NCI-H1694 (cell line): ENCODE results near the gene FAM81A.
"Not testable (repeated sequence)": the region's sequence is repeated elsewhere in the genome, so short reads cannot be mapped to it uniquely, and the experiment has no call there.

Source experiments
- DNase-seq: peaks from one replicate; lab custom pipeline; 2025; lab: John Stamatoyannopoulos, UW

FAM81A gene

GRCh38 chr15:59489485-59489884 is 51.5 kb downstream of the FAM81A start:
- DNase-seq, result not testable (repeated sequence)

- DNase-seq, result no peak
These were observed 53.1 kb downstream of the FAM81A start for GRCh38 chr15:59491062-59491461.

- DNase-seq, result peak; percentile 61
These were observed 54.7 kb downstream of the FAM81A start for GRCh38 chr15:59492389-59493377.

- peak; percentile 15 for DNase-seq
These were observed 63.6 kb downstream of the FAM81A start for GRCh38 chr15:59501597-59501996.

GRCh38 chr15:59515190-59515589 is 77.2 kb downstream of the FAM81A start:
- no peak for DNase-seq

GRCh38 chr15:59516655-59517461 is 78.9 kb downstream of the FAM81A start:
- DNase-seq, result no peak

GRCh38 chr15:59519329-59519728 is 81.3 kb downstream of the FAM81A start:
- no peak for DNase-seq

- no peak for DNase-seq
These were observed 83.5 kb downstream of the FAM81A start for GRCh38 chr15:59521443-59521842.

- no peak for DNase-seq
These were observed 85.0 kb downstream of the FAM81A start for GRCh38 chr15:59522988-59523461.

GRCh38 chr15:59523702-59524101 is 85.7 kb downstream of the FAM81A start:
- DNase-seq, result no peak

GRCh38 chr15:59524331-59524731 is 86.3 kb downstream of the FAM81A start:
- DNase-seq, result no peak

- DNase-seq, result not testable (repeated sequence)
These were observed 88.5 kb downstream of the FAM81A start for GRCh38 chr15:59526466-59526865.

GRCh38 chr15:59528429-59528828 is 90.4 kb downstream of the FAM81A start:
- no peak for DNase-seq

- peak; percentile 76 for DNase-seq
These were observed 91.0 kb downstream of the FAM81A start for GRCh38 chr15:59528961-59529402.

- no peak for DNase-seq
These were observed 93.2 kb downstream of the FAM81A start for GRCh38 chr15:59531066-59531675.

GRCh38 chr15:59532770-59533379 is 94.9 kb downstream of the FAM81A start:
- no peak for DNase-seq

- DNase-seq, result no peak
These were observed 98.6 kb downstream of the FAM81A start for GRCh38 chr15:59536553-59536952.

GRCh38 chr15:59537403-59537802 is 99.4 kb downstream of the FAM81A start:
- DNase-seq, result no peak

GRCh38 chr15:59538494-59538893 is 100.5 kb downstream of the FAM81A start:
- DNase-seq, result no peak

- no peak for DNase-seq
These were observed 101.8 kb downstream of the FAM81A start for GRCh38 chr15:59539799-59540198.

- DNase-seq, result no peak
These were observed 102.7 kb downstream of the FAM81A start for GRCh38 chr15:59540654-59541053.

GRCh38 chr15:59541750-59542149 is 103.8 kb downstream of the FAM81A start:
- DNase-seq, result no peak
